GM18502 (cell line): ENCODE results near the gene GTF2E1.
A peak's percentile ranks its signal among the peaks of the same experiment; 100 is the strongest.
"Not testable (repeated sequence)": the region's sequence is repeated elsewhere in the genome, so short reads cannot be mapped to it uniquely, and the experiment has no call there.

ENCODE experiments used
- ATAC-seq: cut with Tn5 transposase; IDR thresholded peaks from one replicate; pipeline ENCODE4 v1.9.1; 2021; ENCODE audit warnings: mild to moderate bottlenecking; ENCODE audit not compliant: unreplicated experiment, poor library complexity

The GTF2E1 gene

DNA sequence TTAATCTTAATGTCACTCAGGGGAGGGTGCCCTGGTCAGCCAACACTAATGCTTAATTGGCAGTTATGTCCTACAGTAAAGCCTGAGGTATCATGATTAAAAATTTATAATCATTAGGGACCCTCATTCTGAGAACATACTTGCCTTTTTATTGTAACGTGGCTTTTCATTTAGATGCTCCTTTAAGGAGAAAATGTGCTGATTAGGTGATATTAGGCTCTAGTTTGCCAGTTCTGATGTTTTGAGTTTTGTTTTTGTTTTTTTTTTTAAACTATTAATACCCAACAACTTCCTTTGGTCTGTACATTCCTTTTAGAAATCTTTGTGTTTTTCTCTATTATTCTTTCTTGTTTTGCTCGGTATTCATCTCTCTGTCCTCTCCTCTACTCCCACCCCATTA lies 10.3 kb downstream of the GTF2E1 start:
- no peak for ATAC-seq

DNA sequence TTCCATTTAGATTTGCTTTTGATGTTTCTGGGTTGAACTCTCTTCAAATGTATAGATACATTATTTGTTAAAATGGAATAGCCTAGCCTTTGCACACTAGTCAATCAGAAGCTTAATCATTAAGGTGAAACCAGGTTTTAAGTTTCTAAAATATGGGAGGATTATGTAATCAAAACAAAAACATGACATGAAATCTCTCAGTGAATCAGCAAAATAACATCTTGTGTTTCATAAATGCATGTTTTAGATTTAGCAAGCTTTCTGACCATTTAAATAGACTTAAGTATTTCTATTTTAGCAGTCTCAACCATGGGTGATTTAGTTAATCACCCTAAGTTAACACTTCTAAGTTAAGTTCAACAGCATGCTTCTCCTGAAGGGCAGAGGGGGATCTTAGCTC lies 11.3 kb downstream of the GTF2E1 start:
- ATAC-seq, result no peak

DNA sequence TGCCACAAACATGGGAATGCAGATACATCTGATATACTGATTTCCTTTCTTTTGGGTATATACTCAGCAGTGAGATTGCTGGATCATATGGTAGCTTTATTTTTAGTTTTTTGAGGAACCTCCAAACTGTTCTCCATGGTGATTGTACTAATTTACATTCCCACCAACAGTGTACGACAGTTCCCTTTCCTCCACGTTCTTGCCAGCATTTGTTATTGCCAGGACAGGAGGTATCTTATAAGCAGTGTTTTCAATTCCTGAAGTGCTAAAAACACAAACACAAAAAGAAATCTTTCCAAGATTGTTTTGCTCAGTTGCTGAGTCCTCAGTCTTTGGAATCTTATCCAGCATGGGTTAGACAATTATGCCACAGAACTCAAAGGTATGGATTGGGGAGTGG lies 13.5 kb downstream of the GTF2E1 start:
- ATAC-seq, result no peak

DNA sequence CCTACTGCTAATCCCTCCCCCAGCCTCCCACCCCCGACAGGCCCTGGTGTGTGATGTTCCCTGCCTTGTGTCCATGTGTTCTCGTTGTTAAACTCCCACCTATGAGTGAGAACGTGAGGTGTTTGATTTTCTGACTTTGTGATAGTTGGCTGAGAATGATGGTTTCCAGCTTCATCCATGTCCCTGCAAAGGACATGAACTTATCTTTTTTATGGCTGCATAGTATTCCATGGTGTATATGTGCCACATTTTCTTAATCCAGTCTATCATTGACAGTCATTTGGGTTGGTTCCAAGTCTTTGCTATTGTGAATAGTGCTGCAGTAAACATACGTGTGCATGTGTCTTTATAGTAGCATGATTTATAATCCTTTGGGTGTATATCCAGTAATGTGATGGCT lies 16.0 kb downstream of the GTF2E1 start:
- ATAC-seq, result not testable (repeated sequence)

DNA sequence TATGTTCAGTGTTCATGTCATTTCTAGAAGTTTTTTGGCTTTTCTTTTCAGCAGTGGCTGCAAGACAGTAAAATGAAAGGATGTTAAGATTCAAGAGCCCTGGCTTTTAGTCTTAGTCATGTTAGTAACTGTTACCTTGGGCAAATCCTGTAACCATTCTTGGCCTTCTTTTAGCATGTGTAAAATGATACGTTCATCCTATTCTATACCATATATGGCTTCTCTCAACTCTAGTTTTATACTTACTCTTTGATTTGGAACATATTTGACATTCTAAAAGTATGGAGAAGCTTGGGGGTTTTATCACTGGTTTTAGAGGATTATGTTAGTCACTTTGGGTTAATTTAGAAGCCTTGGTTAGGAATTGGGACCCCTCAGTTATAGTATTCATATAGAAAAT lies 20.1 kb downstream of the GTF2E1 start:
- no peak for ATAC-seq

DNA sequence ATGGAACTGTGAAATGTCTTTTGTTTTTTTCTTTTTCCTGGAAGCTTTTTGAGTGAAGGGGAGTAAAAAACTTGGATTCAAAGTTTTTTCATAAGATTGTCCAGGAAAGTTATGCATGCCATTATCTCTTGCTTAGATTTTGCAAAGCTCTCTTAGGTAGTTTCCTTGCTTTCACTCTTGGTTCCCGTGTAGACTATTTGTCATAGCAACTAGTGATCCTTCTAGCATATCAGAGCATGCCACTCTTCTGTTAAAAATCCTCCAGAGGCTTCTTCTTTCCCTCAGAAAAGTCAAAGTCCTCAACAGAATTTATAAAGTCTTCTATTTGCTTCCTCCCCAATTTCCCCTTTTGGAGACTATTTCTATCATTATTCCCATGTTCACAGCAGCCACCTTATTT lies 21.1 kb downstream of the GTF2E1 start:
- peak; percentile 90 for ATAC-seq

DNA sequence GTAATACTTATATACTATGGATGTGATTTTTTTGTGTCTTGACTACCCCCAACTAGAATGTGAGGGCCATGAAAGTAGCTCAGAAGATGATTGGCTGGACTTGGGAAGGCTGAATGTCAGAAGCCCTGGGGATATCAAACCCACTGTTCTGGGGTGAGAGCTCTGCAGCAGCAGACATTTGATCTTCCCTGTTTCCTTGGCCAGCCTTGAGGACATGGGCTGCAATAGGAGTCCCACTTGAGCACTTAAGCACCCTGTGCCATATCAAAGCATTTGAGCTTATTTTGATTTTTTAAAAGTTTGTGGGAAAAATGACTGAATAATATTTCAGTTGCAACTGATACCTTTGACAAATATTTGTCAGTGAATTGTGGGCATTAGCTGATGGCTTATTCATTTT lies 21.7 kb downstream of the GTF2E1 start:
- peak; percentile 4 for ATAC-seq

DNA sequence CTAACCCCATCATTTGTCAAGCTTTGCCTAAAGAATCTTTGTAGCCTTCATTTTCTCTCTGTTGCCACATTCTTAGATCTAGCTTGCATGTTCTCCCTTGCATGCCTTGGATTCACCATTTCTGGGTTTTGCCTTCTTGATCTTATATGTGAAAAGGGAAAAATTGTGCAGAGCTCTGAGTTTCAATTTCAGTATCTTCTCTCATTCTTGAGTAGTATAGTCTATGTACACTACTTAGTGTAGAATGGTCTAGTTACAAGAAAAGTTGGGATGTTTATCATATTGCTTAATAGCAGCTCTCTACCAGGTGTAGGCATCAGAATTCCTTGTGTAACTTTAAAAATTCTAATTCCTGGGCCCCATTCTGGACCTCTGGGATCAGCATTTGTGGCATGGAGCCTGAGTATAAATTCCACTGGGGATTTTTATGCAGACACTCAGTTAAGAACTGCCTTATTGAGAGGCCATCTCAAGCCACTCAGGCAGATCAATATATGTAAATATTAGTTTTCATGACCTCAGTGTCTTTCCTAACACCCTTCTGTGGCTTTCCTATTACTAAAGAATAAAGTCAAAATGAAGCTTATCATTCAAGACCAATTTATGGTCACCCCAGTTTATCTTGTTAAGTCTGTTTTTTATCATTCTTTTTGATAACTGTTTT lies 23.4 kb downstream of the GTF2E1 start:
- ATAC-seq, result peak; percentile 63

DNA sequence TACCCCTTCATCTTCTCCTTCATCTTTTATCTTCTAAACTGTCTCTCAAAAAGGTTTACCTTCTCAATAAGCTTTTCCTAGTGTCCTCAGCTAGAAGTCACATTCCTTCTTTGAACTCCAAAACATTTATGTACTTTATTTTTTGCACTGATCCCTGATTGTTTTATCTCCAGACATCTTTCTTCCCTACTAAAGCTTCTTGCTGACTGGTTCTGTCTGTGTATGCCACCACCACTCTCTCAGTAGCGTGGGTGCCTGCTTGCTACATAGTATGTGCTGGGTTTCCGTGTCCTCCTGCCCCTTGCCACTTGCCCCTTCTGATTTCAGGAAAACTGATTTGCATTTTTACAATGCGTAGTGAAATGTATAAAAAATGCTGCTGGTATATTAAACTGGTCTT lies 24.0 kb downstream of the GTF2E1 start:
- ATAC-seq, result no peak

DNA sequence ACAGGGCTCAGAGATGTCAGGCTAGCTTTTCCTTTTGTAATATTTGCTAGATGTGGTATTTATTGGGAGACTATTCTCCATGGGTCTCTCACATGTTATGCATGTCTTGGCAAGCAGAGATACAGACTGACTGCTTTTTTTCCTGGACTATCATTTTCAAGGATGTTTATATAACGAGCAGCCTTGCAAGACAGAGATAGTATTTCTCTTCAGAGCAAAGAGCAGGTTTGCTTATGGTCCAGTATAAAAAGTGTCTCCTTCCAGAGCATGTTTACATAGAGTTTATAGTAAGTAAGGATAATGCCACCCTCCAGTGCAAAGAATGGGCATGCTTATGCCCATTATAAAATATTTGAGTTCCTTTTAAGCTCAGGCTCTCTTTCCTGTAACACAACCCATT lies 24.6 kb downstream of the GTF2E1 start:
- ATAC-seq, result no peak

DNA sequence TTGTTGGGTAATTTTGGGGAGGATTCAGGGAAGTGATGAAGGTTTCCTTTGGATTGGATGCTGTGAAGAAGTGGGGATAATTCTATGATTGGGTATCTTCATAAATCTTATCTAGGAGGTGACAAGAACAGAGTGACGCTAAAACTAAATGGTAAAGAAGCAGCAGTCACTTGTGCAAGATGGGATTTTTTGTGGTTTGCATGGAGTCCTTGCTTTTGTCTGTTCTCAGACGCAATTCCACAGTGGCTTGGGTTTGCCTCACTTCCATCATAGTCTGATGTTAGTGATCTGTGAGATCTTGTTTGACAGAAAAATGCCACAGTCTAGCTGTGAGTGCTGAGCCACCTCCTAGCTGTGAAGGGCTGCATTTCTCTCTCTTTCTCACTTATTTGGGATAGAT lies 26.9 kb downstream of the GTF2E1 start:
- ATAC-seq, result no peak

DNA sequence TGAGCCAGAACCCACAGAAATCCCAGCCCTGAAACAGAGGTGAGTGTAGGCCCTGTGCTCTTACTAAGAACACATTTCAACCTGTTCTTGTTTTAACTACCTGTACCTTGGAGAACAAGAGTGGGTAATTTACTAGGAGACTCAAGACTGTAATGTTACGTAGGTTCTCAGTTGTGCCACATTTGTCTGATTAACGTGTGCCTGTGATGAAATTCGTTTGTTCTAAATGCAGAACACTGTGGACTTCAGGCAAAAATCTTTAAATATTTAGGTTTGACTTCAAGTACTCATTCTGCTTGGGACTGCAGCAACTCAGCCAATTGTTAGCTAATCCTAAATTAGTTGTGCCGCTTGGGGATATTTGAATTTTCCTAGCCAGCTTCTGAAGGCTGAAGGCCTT lies 28.3 kb downstream of the GTF2E1 start:
- no peak for ATAC-seq

DNA sequence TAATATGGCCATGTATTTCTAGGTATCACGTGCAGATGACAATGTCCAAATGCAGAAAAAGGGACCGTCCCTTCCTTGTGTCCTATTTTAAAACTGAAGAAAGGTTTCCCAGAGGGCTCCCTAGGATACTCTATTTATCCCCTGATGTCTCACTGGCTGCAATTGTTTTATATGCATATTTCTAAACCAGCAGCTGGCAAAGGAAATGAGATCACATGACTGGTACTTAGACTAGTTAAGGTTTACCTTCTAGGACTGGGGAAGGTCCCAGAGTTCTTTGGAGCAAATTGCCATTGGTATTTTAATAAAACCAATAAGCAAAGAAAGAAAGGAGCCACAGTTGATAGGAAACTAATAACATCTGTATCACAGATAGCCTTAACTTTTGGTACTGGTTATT lies 29.5 kb downstream of the GTF2E1 start:
- no peak for ATAC-seq

DNA sequence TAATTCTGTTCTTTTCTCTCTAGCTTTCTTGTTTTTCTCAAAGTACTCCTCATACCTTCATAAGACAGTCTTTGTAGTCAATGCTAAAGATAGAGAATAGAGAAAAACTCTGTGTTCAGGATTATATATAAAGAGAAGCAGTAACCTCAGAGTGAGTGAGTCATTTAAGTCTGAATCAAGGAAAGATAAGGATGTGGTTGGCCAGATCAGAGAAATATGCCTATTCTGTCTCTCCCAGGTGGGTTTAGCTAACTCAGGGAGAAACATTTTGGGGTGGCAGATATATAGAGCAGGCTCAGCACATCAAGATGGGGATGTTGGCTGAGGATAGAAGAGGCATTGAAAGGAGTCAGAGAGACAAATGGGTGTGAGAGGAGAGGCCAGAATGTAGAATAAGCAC lies 31.4 kb downstream of the GTF2E1 start:
- ATAC-seq, result peak; percentile 95

DNA sequence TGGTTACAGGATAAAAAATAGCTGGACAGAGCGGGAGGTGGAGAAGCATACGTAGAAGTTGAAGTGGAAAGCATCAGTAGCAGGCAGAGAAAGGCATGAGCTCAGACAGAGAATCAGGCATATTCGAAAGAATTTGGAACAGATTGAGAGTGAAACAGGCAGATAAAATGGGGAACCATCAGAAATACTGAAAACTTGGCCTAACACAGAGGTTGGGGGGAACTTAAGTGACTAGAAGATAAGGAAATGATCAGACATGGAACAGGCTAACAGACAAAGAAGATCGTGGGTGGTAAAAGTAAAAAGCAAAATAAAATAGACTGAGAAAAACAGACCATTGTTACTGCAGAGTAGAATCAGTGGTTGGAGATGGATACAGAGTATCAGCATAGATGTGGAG lies 32.9 kb downstream of the GTF2E1 start:
- ATAC-seq, result no peak

DNA sequence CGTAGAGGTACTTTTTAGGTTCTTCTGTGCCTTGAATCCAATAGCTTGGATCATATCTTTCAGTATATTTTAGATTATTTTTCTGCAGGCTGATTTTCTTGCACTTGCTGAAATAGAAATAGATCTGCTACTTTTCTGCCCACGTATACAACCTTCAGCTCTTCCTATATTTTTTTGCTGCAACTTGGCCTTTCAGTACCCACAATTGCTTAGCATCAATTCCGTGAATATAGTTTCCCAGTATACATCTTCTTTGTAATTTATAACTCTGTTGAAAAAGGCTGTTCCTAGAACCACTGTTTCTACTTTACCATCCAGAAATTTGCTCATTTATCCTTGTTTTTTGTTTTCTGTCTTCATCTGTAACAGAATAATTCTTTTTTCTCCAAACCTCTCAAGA lies 36.2 kb downstream of the GTF2E1 start:
- no peak for ATAC-seq

DNA sequence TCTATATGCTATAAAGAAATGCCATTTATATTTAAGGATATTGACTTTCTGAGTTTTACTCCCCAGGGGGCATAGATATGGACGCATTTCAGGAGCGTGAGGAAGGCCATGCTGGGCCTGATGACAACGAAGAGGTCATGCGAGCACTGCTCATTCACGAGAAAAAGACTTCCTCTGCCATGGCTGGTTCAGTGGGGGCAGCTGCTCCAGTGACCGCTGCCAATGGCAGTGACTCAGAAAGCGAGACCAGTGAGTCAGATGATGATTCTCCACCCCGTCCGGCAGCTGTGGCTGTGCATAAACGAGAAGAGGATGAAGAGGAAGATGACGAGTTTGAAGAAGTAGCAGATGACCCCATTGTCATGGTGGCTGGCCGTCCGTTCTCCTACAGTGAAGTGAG lies 38.4 kb downstream of the GTF2E1 start:
- peak; percentile 94 for ATAC-seq

DNA sequence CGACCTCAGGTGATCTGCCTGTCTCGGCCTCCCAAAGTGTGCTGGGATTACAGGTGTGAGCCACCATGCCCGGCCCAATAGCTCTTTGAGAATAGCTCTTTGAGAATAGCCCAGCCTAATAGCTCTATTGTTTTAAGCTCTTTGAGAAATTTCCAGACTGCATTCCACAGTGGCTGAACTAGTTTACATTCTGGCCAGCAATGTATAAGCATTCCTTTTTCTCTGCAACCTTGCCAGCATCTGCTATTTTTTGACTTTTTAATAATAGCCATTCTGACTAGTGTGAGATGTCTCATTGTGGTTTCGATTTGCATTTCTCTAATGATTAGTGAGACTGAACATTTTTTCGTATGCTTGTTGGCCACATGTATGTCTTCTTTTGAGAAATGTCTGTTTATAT lies 43.3 kb downstream of the GTF2E1 start:
- peak; percentile 70 for ATAC-seq

DNA sequence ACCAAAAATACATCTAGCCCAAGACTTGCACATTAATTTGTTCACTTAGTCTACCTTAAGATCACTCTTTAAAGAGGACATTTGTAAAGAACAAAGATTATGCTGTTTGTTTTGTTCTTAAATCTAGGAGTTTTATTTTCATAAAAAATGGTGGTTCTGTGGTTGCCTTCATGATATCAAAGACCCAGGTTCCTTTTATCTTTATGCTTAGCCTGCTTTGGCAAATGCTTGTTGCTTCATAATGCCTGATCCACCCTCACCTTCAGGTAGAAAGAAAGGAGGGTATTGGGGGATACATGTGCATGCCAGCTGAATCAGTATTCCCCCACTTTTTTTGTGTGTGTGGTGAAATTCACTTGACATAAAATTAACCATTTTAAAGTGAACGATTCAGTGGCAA lies 48.5 kb downstream of the GTF2E1 start:
- no peak for ATAC-seq

DNA sequence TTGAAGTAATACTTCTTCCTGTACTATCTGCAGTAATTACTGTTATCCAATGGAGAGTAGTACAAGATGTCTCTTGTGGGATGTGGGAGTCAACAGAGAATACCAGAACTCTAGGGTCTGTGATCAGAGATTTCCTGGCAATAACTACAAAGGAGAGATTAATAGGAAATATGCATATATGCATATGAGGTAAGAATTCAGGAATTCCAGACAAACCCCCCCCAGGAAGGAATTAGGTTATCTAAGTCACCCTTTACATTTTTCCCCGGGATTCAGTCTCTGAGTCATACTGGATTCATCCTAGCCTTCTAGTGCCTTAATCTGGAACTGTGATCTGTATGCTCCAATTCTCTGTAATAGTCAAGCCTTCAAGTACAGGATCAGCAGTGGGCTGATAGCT lies 49.4 kb downstream of the GTF2E1 start:
- ATAC-seq, result no peak

DNA sequence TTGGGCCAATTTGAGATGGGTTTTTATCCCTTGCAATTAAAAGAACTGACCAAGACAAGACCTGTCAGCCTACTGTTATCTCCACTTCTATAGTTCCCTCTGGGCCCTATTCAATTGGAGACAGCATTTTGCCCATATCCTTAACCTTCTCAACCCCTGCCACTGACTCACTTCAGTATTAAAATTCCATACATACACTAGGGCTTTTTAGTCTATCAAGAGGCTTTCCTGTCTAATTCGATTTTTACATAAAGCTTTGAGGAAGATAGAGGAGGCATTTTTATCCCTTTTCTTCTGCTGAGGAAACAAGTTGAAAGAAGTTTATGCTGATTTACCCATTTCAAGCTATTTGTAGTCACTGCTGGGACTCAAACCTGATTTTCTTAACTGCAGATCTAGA lies 51.1 kb downstream of the GTF2E1 start:
- no peak for ATAC-seq

DNA sequence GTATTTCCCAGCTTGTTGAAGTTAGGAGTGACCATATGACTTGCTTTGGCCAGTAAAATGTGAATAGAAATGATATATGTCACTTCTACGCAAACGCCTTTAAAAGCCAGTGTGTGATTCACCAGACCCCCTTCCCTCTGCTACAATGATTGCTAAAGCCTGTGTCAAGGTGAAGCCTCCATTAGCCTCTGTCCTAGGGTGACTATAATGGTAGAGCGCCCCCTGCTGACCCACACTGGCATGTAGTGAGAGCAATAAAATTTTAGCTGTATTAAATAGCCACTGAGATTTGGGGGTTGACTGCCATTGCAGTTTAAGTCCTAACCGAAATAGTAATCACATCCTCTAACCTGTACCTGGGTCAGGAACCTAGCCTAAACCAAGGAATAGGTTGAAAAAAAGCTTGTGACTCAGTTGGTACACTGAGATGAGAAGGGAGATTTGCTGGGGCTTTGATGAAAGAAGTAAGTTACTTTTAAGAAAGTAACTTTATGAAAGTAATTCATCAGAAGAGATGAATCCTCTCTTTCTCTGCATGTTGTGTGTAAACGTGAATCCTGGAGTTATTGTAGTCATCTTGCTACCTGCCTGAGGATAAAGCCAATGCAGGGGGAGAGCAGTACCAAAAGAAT lies 52.6 kb downstream of the GTF2E1 start:
- peak; percentile 94 for ATAC-seq
